CD4-positive, alpha-beta memory T cell (primary cell): ENCODE results near the gene NID2. TPM values are rescaled to one million over a fixed set of nuclear protein-coding genes. Genes with fewer than 3 reads are reported as not detected.

Experiments
- CTCF ChIA-PET: fragments of 350-600 bp; sonication (Branson Sonifier 250); formaldehyde crosslinking; loops from one replicate; lab custom pipeline; 2021; ENCODE audit warnings: inconsistent platforms; ENCODE audit not compliant: partially characterized antibody; lab: Charles Lee
- POLR2A ChIA-PET: fragments of 350-600 bp; sonication (Branson Sonifier 250); formaldehyde crosslinking; loops from one replicate; lab custom pipeline; 2021; ENCODE audit not compliant: partially characterized antibody; lab: Charles Lee
- DNase-seq, 5 donors: peaks; one replicate each; pipeline versions ENCODE4 v3.0.0 to v3.0.0-alpha.2; 2020 to 2022; ENCODE audit warnings: mixed read lengths in 1 of 5
- H3K27ac ChIP-seq: one replicate; pipeline ENCODE4 v1.7.0; 2013; ENCODE audit warnings: low read depth, low read length
- H3K27me3 ChIP-seq: 2 replicates; pipeline ENCODE4 v1.7.0; 2013; ENCODE audit warnings: mild to moderate bottlenecking, low read length, moderate library complexity; ENCODE audit not compliant: insufficient read depth
- H3K36me3 ChIP-seq: 2 replicates; pipeline ENCODE4 v1.7.0; 2013; ENCODE audit warnings: mild to moderate bottlenecking, low read length, moderate library complexity; ENCODE audit not compliant: insufficient read depth
- H3K4me1 ChIP-seq: 2 replicates; pipeline ENCODE4 v1.7.0; 2013; ENCODE audit warnings: mild to moderate bottlenecking, low read length, moderate library complexity; ENCODE audit not compliant: insufficient read depth
- H3K4me3 ChIP-seq, 2 donors: one replicate each; pipeline ENCODE4 v1.7.0; 2013; ENCODE audit warnings: low read length in 2 of 2, mild to moderate bottlenecking in 1 of 2
- H3K9me3 ChIP-seq, 2 donors: one replicate each; pipeline ENCODE4 v1.7.0; 2013; ENCODE audit warnings: low read length in 2 of 2, control low read depth in 1 of 2; ENCODE audit not compliant: control insufficient read depth in 1 of 2
- H3K27ac Mint-ChIP-seq, 7 donors: one replicate each; pipeline ENCODE4 v1.8.0; 2020 to 2021; ENCODE audit warnings: mixed read lengths in 7 of 7, mild to moderate bottlenecking in 6 of 7, inconsistent platforms in 3 of 7, moderate library complexity in 3 of 7
- H3K27me3 Mint-ChIP-seq, 2 donors: one replicate each; pipeline ENCODE4 v1.8.0; 2020 to 2021; ENCODE audit warnings: mixed read lengths in 2 of 2
- H3K36me3 Mint-ChIP-seq, 2 donors: one replicate each; pipeline ENCODE4 v1.8.0; 2020 to 2021; ENCODE audit warnings: mixed read lengths in 2 of 2, inconsistent platforms in 1 of 2, mild to moderate bottlenecking in 1 of 2
- H3K4me1 Mint-ChIP-seq, 4 donors: one replicate each; pipeline ENCODE4 v1.8.0; 2020 to 2021; ENCODE audit warnings: mixed read lengths in 4 of 4, mild to moderate bottlenecking in 1 of 4
- H3K4me3 Mint-ChIP-seq, 8 donors: one replicate each; pipeline ENCODE4 v1.8.0; 2020 to 2021; ENCODE audit warnings: mixed read lengths in 8 of 8, mild to moderate bottlenecking in 7 of 8, moderate library complexity in 6 of 8, inconsistent platforms in 3 of 8
- H3K9me3 Mint-ChIP-seq, 8 donors: one replicate each; pipeline ENCODE4 v1.8.0; 2020 to 2021; ENCODE audit warnings: mixed read lengths in 8 of 8, mild to moderate bottlenecking in 5 of 8, inconsistent platforms in 3 of 8, moderate library complexity in 1 of 8
- intact Hi-C: fragments of 100-400 bp; cut with micrococcal nuclease; formaldehyde crosslinking; loops from one replicate; pipeline ENCODE4 v1.15.1; 2023
- polyA plus RNA-seq, 2 donors: library from polyadenylated mRNA; unstranded; fragments of 300-500 nt; fragmentation: Illumina TruSeq; gene quantifications; one replicate each; pipeline ENCODE4 v1.2.3, GENCODE V29; 2021
- total RNA-seq, 2 experiments: library from RNA; stranded (reverse); gene quantifications; one replicate each; pipeline ENCODE4 v1.2.3, GENCODE V29; 2021

Gene NID2
- total and polyA plus RNA-seq, 4 experiments from 2014 or later = 0.34 to 0.37 TPM; not detected in 2

DNA sequence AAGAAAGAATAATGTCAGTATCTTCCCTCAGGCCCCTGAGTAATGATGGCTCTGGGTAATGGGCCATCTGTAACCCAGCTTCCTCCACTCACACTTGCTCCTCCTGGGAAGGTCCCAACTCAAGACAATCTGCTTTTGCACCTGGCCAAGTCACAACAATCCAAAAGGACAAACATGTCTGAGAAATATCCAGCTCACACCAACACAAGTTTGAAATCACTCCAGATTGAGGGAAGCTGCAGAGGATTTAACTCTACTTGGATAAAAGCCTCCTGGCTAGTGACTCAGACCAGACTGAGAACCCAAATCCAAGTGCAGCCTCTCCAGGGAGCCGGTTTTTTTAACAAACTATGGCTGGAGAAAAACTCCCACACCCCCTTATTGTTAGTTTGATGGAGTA lies 45.3 kb downstream of the NID2 start:
- Mint-ChIP-seq H3K27ac (no peak overlapping the region), H3K27me3 (no peaks in the 10 kb centered on the region), H3K36me3 (no peaks in the 10 kb centered on the region), H3K4me1 (peaks cover 0 to 12% (median 5%) of the 10 kb centered on the region in 4 donors), H3K4me3 (no peak overlapping the region), H3K9me3 (no peaks in the 10 kb centered on the region)
- H3K27ac ChIP-seq = no peak overlapping the region
- DNase-seq = no peak
- no peaks in the 10 kb centered on the region for H3K36me3 ChIP-seq
- ChIA-PET CTCF (interaction anchor here (1.0 kb wide), 1 partner anchor 20 kb away, joined by 3 read pairs; no protein-coding TSS in a partner anchor), POLR2A (no interaction called here)
- peaks cover 5% of the 10 kb centered on the region for H3K4me1 ChIP-seq
- no peaks in the 10 kb centered on the region for H3K27me3 ChIP-seq
- intact Hi-C loops = no loop called here
- H3K9me3 ChIP-seq = no peaks in the 10 kb centered on the region
- no peak overlapping the region for H3K4me3 ChIP-seq

DNA sequence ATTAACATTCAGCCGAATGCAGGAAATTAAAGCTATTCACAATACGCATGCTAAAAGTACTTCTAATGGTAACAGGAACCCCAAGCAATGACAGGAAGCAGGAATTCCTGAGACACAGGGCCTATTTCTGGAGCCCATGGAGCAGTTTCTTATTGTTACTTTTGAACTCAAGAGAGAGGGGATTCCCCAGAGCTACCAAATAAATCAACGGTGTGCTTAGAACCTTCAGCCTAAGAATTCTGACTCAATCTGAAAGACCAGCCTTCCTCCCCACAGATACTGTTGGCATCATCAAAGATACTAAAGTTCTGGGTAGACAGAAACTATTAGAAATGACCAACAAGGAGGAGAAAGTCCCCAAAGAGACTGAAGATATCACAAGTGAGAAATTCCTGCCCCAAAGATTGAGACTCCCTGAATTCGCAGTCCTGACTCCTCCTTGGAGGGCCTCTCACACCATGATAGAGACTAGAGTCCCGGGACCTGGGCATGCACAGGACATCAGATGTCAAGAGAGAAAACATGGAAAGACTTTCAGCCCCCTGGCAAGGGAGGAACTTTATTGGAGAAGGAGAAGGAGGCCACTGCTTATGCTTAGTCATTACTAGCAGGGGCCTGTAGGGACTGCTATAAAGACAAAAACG lies 46.8 kb downstream of the NID2 start:
- no peak overlapping the region for H3K27ac Mint-ChIP-seq
- CTCF ChIA-PET = no interaction called here
- intact Hi-C loops = no loop called here

DNA sequence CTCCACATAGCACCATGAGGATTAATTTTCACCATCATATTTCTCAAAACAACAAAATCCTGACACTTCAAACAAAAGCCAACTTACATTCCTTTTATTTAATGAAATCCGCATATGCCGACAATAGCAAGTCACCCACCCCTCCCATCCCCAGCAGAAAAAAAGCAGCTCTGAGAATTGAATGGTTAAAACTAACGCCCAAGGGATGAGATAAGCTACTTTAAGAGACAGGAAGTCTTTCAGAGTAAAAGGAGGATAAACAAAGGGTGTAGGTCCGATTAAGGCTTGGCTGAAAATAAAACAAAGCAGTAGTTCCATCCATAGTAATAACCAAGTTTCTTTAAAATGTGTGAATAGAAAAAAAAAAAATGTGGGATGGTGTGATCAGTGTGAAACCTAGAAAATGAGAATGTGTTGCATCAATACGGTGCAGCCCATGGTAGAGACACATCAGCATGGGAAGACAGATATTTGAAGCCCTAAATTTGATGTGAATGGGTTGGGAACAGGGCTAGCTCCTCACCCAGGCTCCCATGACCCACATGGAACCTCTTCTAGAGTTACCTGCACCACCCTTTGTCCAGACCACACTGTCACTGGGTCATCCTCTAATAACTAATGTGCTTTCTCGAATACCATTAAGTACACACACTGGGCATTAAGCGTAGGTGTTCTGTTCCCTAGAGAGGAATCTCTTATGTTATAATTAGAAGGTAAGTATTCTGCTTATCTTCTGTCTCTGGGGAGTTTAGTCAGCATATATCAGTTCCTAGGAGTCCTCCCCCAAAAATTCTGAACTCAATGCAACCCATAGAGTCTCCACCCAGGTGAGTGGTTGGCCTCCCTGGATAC lies 47.8 kb downstream of the NID2 start:
- no peaks in the 10 kb centered on the region for H3K27me3 ChIP-seq
- POLR2A ChIA-PET = no interaction called here
- no peaks in the 10 kb centered on the region for H3K36me3 Mint-ChIP-seq
- H3K4me1 Mint-ChIP-seq = peaks cover 0 to 12% (median 5%) of the 10 kb centered on the region in 4 donors
- H3K27ac ChIP-seq = no peak overlapping the region
- CTCF ChIA-PET = no interaction called here
- peak overlapping the region in 2 of 8 donors; percentile 34 to 63 for H3K4me3 Mint-ChIP-seq
- intact Hi-C loops = no loop called here
- peak overlapping the region in 1 of 7 donors; percentile 51 for H3K27ac Mint-ChIP-seq
- H3K9me3 Mint-ChIP-seq = no peaks in the 10 kb centered on the region
- peaks cover 5% of the 10 kb centered on the region for H3K4me1 ChIP-seq
- H3K4me3 ChIP-seq = no peak overlapping the region
- peaks cover 1 to 3% of the 10 kb centered on the region in 2 donors for H3K27me3 Mint-ChIP-seq
- H3K9me3 ChIP-seq = no peaks in the 10 kb centered on the region
- DNase-seq = no peak
- H3K36me3 ChIP-seq = no peaks in the 10 kb centered on the region

More for the DNA sequence above, 46.8 kb downstream of the NID2 start:
- POLR2A ChIA-PET = no interaction called here
- Histone ChIP-seq H3K36me3 (no peaks in the 10 kb centered on the region), H3K9me3 (no peaks in the 10 kb centered on the region), H3K27me3 (no peaks in the 10 kb centered on the region), H3K27ac (no peak overlapping the region), H3K4me3 (no peak overlapping the region), H3K4me1 (peaks cover 5% of the 10 kb centered on the region)
- peaks cover 0 to 3% of the 10 kb centered on the region in 2 donors for H3K27me3 Mint-ChIP-seq
- no peaks in the 10 kb centered on the region for H3K9me3 Mint-ChIP-seq
- peaks cover 0 to 12% (median 5%) of the 10 kb centered on the region in 4 donors for H3K4me1 Mint-ChIP-seq
- H3K36me3 Mint-ChIP-seq = no peaks in the 10 kb centered on the region
- H3K4me3 Mint-ChIP-seq = no peak overlapping the region
- DNase-seq = no peak

DNA sequence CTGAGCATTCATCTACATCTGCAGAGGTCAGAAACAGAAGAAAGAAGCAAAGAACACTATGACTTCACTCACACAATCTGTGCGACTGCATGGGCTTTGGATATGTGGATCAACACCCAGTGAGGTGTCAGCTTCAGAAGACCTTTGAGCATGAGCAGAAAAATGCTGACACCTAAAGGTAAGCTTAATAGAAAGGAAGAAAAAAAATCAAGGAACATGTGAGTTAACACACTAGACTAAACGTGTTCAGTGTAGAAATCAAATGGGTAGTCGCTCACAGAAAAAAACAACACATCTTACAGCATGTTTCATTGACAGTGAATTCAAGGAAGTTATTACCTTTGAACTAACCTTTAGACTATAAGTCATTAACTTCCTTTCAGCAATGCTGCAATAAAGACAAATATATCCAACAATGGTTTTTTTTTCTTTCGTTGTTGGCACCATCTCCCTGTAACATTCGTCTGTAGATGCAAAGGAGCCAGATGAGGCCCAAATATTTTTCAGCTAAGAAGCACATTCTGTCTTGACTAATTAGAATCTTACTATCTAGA lies 48.6 kb downstream of the NID2 start:
- no peak for DNase-seq
- POLR2A ChIA-PET = interaction anchor here (1.1 kb wide), 1 partner anchor 9 kb away, joined by 3 read pairs; no protein-coding TSS in a partner anchor
- peak overlapping the region in 1 of 8 donors; percentile 9 for H3K4me3 Mint-ChIP-seq
- peaks cover 1 to 3% of the 10 kb centered on the region in 2 donors for H3K27me3 Mint-ChIP-seq
- Histone ChIP-seq H3K4me1 (peaks cover 5% of the 10 kb centered on the region), H3K4me3 (no peak overlapping the region), H3K27ac (no peak overlapping the region), H3K36me3 (no peaks in the 10 kb centered on the region), H3K27me3 (no peaks in the 10 kb centered on the region), H3K9me3 (no peaks in the 10 kb centered on the region)
- no peaks in the 10 kb centered on the region for H3K36me3 Mint-ChIP-seq
- intact Hi-C loops = no loop called here
- H3K27ac Mint-ChIP-seq = no peak overlapping the region
- peaks cover 0 to 12% (median 5%) of the 10 kb centered on the region in 4 donors for H3K4me1 Mint-ChIP-seq
- H3K9me3 Mint-ChIP-seq = no peaks in the 10 kb centered on the region
- CTCF ChIA-PET = interaction anchor here (1.0 to 1.1 kb wide), 2 partner anchors 24 kb away, joined by 3 to 4 read pairs; no protein-coding TSS in a partner anchor

- CTCF ChIA-PET = interaction anchor here (0.7 kb wide), 1 partner anchor 50 kb away, joined by 3 read pairs; the partner anchor contains the start of gene NID2
- POLR2A ChIA-PET = no interaction called here
Measured at GRCh38 chr14:52018970-52019369, 49.9 kb downstream of the NID2 start.

DNA sequence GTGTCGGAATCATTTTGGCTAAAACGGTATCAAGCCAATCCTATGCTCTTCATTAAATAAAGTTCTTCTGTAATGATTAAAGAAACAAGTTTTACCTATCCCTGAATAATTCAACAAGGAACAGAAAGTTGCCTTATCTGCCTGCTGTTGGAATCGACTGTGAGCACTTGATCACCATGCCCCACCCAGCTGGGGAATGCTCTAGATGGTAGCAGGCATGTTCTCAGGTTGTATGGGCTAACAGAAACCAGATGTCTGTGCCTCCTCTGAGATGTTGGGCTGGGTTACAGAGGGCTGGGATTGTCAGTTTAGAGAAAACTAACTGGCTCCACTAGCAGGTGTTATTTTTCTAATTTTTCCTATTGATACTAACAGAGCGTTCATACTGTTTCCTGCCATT lies 50.6 kb downstream of the NID2 start:
- DNase-seq = no peak
- intact Hi-C loops = no loop called here
- ChIA-PET CTCF (no interaction called here), POLR2A (no interaction called here)
- H3K4me1 ChIP-seq = peaks cover 5% of the 10 kb centered on the region
- Mint-ChIP-seq H3K9me3 (no peaks in the 10 kb centered on the region), H3K36me3 (no peaks in the 10 kb centered on the region), H3K27ac (no peak overlapping the region), H3K27me3 (peaks cover 3 to 5% of the 10 kb centered on the region in 2 donors), H3K4me3 (no peak overlapping the region), H3K4me1 (peaks cover 0 to 12% (median 5%) of the 10 kb centered on the region in 4 donors)
- H3K27me3 ChIP-seq = no peaks in the 10 kb centered on the region
- H3K36me3 ChIP-seq = no peaks in the 10 kb centered on the region
- no peak overlapping the region for H3K27ac ChIP-seq
- H3K9me3 ChIP-seq = no peaks in the 10 kb centered on the region
- no peak overlapping the region for H3K4me3 ChIP-seq

More at GRCh38 chr14:52018970-52019369, 49.9 kb downstream of the NID2 start:
- peaks cover 0 to 12% (median 5%) of the 10 kb centered on the region in 4 donors for H3K4me1 Mint-ChIP-seq
- H3K27ac ChIP-seq = no peak overlapping the region
- intact Hi-C loops = no loop called here
- DNase-seq = no peak
- no peaks in the 10 kb centered on the region for H3K27me3 ChIP-seq
- no peak overlapping the region for H3K4me3 ChIP-seq
- H3K4me3 Mint-ChIP-seq = no peak overlapping the region
- H3K9me3 ChIP-seq = no peaks in the 10 kb centered on the region
- H3K27me3 Mint-ChIP-seq = peaks cover 1 to 5% of the 10 kb centered on the region in 2 donors
- peaks cover 5% of the 10 kb centered on the region for H3K4me1 ChIP-seq
- H3K36me3 Mint-ChIP-seq = no peaks in the 10 kb centered on the region
- H3K27ac Mint-ChIP-seq = no peak overlapping the region
- no peaks in the 10 kb centered on the region for H3K36me3 ChIP-seq
- H3K9me3 Mint-ChIP-seq = no peaks in the 10 kb centered on the region
